BJ (cell line): Measurements from ENCODE around the gene TC2N. TPM values are rescaled to one million over a fixed set of nuclear protein-coding genes. Genes with fewer than 3 reads are reported as not detected.

Source experiments
- CTCF ChIA-PET: fragments of 350-600 bp; formaldehyde crosslinking; extraction: SDS; loops from one replicate; lab custom pipeline; 2021; ENCODE audit warnings: antibody characterized with exemption, inconsistent platforms; lab: Yijun Ruan, JAX
- POLR2A ChIA-PET: fragments of 300-600 bp; sonication (Branson Sonifier 250); formaldehyde crosslinking; extraction: SDS; loops from one replicate; lab custom pipeline; 2021; ENCODE audit warnings: antibody characterized with exemption; lab: Charles Lee
- DNase-seq: peaks from one replicate; pipeline ENCODE4 v3.0.0-alpha.2; 2011; ENCODE audit warnings: low read depth
- H3K27me3 ChIP-seq: 2 replicates; pipeline ENCODE4 v1.6.0; 2011; ENCODE audit warnings: low read length; ENCODE audit not compliant: control insufficient read depth, insufficient read depth
- H3K36me3 ChIP-seq: 2 replicates; pipeline ENCODE4 v1.5.1; 2011; ENCODE audit warnings: low read length; ENCODE audit not compliant: control insufficient read depth, insufficient read depth
- H3K4me3 ChIP-seq: 2 replicates; pipeline ENCODE4 v1.5.1; 2011; ENCODE audit warnings: low read depth, mild to moderate bottlenecking, control low read depth, low read length
- CTCF ChIP-seq: IDR thresholded peaks from 2 replicates; pipeline ENCODE4 v1.5.1; 2011; ENCODE audit warnings: low read depth, mild to moderate bottlenecking, control low read depth, inconsistent platforms, low read length, moderate library complexity; ENCODE audit not compliant: insufficient read depth
- polyA plus RNA-seq: library from polyadenylated mRNA; depleted of rRNA; stranded (reverse); fragments of >200 nt; gene quantifications from 2 replicates; pipeline ENCODE4 v1.2.3, GENCODE V29; 2011

TC2N gene
- polyA plus RNA-seq, 1 experiment: 0.05 TPM

GRCh38 chr14:91861091-91861490 lies 6.2 kb downstream of the TC2N start:
- no peak overlapping the region for H3K4me3 ChIP-seq
- ChIA-PET CTCF (no interaction called here), POLR2A (no interaction called here)
- no peak for DNase-seq
- peaks cover 1% of the 10 kb centered on the region; the same call in 1 of the 2 replicates for H3K27me3 ChIP-seq
- H3K36me3 ChIP-seq: no peaks in the 10 kb centered on the region; the same call in none of the 2 replicates
- no peak for TF ChIP-seq CTCF

- TF ChIP-seq CTCF: no peak
- ChIA-PET CTCF (no interaction called here), POLR2A (no interaction called here)
- no peak for DNase-seq
- H3K4me3 ChIP-seq: no peak overlapping the region
- H3K36me3 ChIP-seq: no peaks in the 10 kb centered on the region; the same call in none of the 2 replicates
- peaks cover 1% of the 10 kb centered on the region; the same call in 1 of the 2 replicates for H3K27me3 ChIP-seq
These were observed 7.1 kb downstream of the TC2N start for GRCh38 chr14:91860238-91860637.

GRCh38 chr14:91858536-91859275 lies 8.6 kb downstream of the TC2N start:
- Histone ChIP-seq H3K36me3 (no peaks in the 10 kb centered on the region; the same call in 1 of the 2 replicates), H3K27me3 (peaks cover 1% of the 10 kb centered on the region; the same call in 1 of the 2 replicates), H3K4me3 (no peak overlapping the region)
- POLR2A ChIA-PET: no interaction called here
- CTCF ChIA-PET: interaction anchor here (0.6 to 1.0 kb wide), 3 partner anchors 13 to 208 kb away, joined by 3 read pairs; no protein-coding TSS in a partner anchor
- DNase-seq: peak; percentile 73
- TF ChIP-seq CTCF: no peak

- CTCF ChIA-PET: no interaction called here
- POLR2A ChIA-PET: no interaction called here
These were observed 9.7 kb downstream of the TC2N start for GRCh38 chr14:91857614-91858013.

More at GRCh38 chr14:91857614-91858013, 9.7 kb downstream of the TC2N start:
- DNase-seq: no peak
- Histone ChIP-seq H3K36me3 (no peaks in the 10 kb centered on the region; the same call in 1 of the 2 replicates), H3K27me3 (peaks cover 1% of the 10 kb centered on the region; the same call in 1 of the 2 replicates), H3K4me3 (no peak overlapping the region)
- no peak for TF ChIP-seq CTCF
